NCI-H1105 treated with DMSO at 0.1 percent for 48 hours (cell line): Measurements from ENCODE around the gene KCNK4.

Source experiments
- DNase-seq: peaks from one replicate; lab custom pipeline; 2025; lab: John Stamatoyannopoulos, UW

Gene KCNK4

DNA sequence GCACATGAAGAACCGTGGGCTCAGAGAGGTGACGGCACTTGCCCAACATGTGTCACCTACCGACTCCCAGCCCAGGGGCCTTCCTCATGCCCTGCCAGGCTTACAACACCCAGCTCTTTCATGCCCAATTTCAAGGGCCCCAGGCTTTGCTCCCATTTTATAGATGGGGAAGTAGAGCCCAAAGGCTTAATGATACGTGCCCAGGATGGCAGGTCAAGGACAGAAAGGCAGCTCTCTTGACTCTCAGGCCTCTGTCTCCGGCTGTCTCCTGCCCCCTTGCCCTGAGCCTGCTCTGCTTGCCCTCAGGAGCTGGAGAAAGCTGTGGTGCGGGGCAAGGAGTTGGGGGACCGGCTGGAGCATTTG lies 57.9 kb downstream of the KCNK4 start:
- DNase-seq, result no peak

DNA sequence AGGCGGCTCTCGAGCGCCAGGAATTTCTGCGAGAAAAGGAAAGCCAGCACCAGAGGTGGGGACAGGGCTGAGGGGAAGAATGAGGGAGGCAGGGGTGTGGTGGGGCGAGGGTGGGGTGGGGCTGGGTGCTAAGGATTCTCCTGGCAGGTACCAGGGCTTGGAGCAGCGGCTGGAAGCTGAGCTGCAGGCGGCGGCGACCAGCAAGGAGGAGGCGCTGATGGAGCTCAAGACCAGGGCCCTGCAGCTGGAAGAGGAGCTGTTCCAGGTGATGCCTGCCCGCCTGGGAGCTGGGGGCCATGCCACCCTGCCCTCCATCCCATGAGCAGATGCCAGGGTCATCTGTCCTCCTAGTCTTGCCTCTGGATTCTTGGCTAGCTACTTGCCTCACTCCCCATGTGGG lies 58.3 kb downstream of the KCNK4 start:
- no peak for DNase-seq
